HUES6 (cell line): ENCODE measurements around the gene APOL3.
"Not testable (repeated sequence)": the region's sequence is repeated elsewhere in the genome, so short reads cannot be mapped to it uniquely, and the experiment has no call there.

Source experiments
- H3K27ac ChIP-seq: 2 replicates; pipeline ENCODE4 v1.7.0; 2013; ENCODE audit warnings: low read depth, mild to moderate bottlenecking, low read length, inconsistent platforms
- H3K27me3 ChIP-seq: 2 replicates; pipeline ENCODE4 v1.6.1; 2013; ENCODE audit warnings: low read length; ENCODE audit not compliant: control insufficient read depth, insufficient read depth
- H3K36me3 ChIP-seq: 2 replicates; pipeline ENCODE4 v1.6.1; 2013; ENCODE audit warnings: low read length; ENCODE audit not compliant: control insufficient read depth, insufficient read depth
- H3K4me1 ChIP-seq: 2 replicates; pipeline ENCODE4 v1.6.1; 2013; ENCODE audit warnings: low read length; ENCODE audit not compliant: control insufficient read depth, insufficient read depth
- H3K4me3 ChIP-seq: 2 replicates; pipeline ENCODE4 v1.5.1; 2013; ENCODE audit warnings: low read depth, low read length
- H3K9ac ChIP-seq: one replicate; pipeline ENCODE4 v1.6.1; 2013; ENCODE audit warnings: mild to moderate bottlenecking, low read length
- H3K9me3 ChIP-seq: 2 replicates; pipeline ENCODE4 v1.6.1; 2013; ENCODE audit warnings: low read depth, low read length; ENCODE audit not compliant: control insufficient read depth, insufficient read depth

APOL3 gene

DNA sequence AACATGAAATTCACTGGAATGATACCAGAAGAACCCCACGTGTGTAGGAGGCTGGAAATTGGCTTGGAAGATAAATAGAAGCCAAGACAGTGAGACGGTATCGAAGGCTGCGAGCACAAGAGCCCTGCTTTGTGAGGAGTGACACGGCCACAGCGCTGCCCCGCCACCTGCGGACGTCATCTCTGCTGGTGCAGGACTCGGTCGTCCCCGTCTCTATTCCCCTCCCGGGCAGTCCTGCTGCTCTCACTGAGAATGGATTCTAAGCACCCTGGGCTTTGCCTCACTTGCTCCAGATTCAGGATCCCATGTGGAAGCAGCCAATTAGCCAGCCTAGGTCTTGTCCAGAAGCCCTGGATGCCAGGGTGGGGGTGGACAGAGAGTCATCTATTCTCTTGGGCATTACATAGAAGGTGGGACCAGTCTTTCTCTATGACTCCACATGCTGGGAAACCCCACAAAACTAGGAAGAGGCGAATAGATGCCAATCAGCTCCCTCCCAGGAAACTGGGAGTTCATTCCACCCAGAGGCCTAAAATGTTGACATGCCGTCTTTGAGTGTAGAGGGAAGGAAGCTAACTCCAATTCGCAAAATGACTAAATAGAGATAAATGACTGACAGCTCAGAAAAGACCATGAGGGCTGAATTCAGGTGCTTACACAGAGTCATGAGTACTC, 25.1 kb downstream of the APOL3 start:
- Histone ChIP-seq H3K9ac (no peak overlapping the region), H3K4me1 (peaks cover 5% of the 10 kb centered on the region; the same call in 1 of the 2 replicates), H3K4me3 (no peak overlapping the region), H3K36me3 (no peaks in the 10 kb centered on the region), H3K27me3 (peaks cover 4% of the 10 kb centered on the region; the same call in 1 of the 2 replicates), H3K9me3 (no peaks in the 10 kb centered on the region), H3K27ac (no peak overlapping the region)

- Histone ChIP-seq H3K9ac (no peak overlapping the region), H3K4me1 (peaks cover 9% of the 10 kb centered on the region; the same call in 1 of the 2 replicates), H3K4me3 (no peak overlapping the region), H3K36me3 (no peaks in the 10 kb centered on the region), H3K27me3 (peaks cover 4% of the 10 kb centered on the region; the same call in 1 of the 2 replicates), H3K9me3 (no peaks in the 10 kb centered on the region), H3K27ac (no peak overlapping the region)
These were observed 26.4 kb downstream of the APOL3 start for GRCh38 chr22:36134182-36134581.

- Histone ChIP-seq H3K4me3 (no peak overlapping the region), H3K36me3 (no peaks in the 10 kb centered on the region), H3K27ac (no peak overlapping the region), H3K4me1 (peaks cover 9% of the 10 kb centered on the region; the same call in 1 of the 2 replicates), H3K9me3 (no peaks in the 10 kb centered on the region), H3K27me3 (peaks cover 4% of the 10 kb centered on the region; the same call in 1 of the 2 replicates), H3K9ac (no peak overlapping the region)
These were observed 28.6 kb downstream of the APOL3 start for GRCh38 chr22:36131907-36132306.

DNA sequence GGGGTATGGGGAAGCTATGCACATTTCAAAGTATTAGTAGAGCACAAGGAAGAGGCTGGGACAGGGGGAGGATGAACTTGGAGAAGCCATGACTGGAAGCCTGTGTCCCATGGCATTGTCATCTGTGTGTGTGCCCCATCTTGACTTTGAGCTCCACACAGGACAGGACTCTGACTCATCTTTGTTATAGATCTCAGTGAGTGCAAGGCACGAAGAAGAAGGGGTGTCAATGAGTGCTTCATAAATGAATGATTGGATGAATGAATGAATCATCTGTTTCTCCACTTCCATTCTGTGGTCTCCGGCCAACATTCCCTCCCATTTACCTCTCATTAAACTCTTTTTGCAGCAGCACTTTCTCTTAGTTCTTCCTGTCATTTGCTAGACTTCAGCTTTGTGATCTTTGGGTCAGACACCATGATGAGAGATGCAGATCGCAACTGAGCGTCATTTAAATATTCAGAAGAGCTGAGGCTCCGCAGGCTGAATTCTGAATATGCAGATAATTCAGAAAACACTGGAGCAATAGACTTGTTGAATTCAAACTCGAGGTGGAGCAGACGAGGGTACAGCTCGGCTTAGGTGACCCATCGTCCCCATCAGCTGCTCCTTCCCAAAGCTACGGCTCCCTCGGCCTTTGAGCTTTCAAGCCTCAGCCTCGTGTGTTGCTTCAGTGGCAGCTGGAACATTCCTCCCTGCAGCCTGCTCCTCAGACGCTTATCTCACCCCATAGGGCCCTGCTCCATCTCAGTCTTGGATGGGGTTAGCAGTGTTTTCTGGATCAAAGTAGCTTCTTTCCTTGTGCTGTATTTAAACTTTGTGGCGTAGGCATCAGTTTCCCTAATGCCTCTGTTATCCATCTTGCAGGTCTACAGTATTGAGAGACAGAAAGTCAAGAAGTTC, 30.8 kb downstream of the APOL3 start:
- Histone ChIP-seq H3K9me3 (no peaks in the 10 kb centered on the region), H3K4me3 (no peak overlapping the region), H3K9ac (no peak overlapping the region), H3K36me3 (no peaks in the 10 kb centered on the region), H3K4me1 (peaks cover 9% of the 10 kb centered on the region; the same call in 1 of the 2 replicates), H3K27me3 (peaks cover 10% of the 10 kb centered on the region), H3K27ac (no peak overlapping the region)

GRCh38 chr22:36129071-36129470, 31.5 kb downstream of the APOL3 start:
- H3K36me3 ChIP-seq = no peaks in the 10 kb centered on the region
- H3K27ac ChIP-seq = no peak overlapping the region
- H3K4me1 ChIP-seq = peaks cover 9% of the 10 kb centered on the region; the same call in 1 of the 2 replicates
- H3K9me3 ChIP-seq = no peaks in the 10 kb centered on the region
- no peak overlapping the region for H3K4me3 ChIP-seq
- H3K9ac ChIP-seq = no peak overlapping the region
- H3K27me3 ChIP-seq = peaks cover 12% of the 10 kb centered on the region

- Histone ChIP-seq H3K9ac (no peak overlapping the region), H3K27ac (no peak overlapping the region), H3K27me3 (peaks cover 8% of the 10 kb centered on the region), H3K9me3 (no peaks in the 10 kb centered on the region), H3K36me3 (no peaks in the 10 kb centered on the region), H3K4me3 (no peak overlapping the region), H3K4me1 (peaks cover 6% of the 10 kb centered on the region; the same call in 1 of the 2 replicates)
These were observed 34.5 kb downstream of the APOL3 start for GRCh38 chr22:36125994-36126531.

DNA sequence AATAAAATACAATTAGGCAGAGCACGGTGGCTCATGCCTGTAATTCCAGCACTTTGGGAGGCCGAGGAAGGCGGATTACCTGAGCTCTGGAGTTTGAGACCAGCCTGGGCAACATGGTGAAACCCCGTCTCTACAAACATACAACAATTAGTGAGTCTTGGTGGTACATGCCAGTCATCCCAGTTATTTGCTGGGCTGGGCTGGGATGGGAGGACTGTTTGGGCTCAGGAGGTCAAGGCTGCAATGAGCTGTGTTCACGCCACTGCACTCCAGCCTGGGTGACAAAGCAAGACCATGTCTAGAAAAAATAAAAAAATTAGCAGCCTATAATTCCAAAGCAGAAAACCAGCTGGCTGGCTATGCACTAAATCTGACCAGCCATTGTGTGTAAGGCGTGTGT, 35.1 kb downstream of the APOL3 start:
- Histone ChIP-seq H3K27ac (no peak overlapping the region), H3K9ac (no peak overlapping the region), H3K27me3 (peaks cover 8% of the 10 kb centered on the region), H3K36me3 (no peaks in the 10 kb centered on the region), H3K4me1 (peaks cover 8% of the 10 kb centered on the region; the same call in 1 of the 2 replicates), H3K4me3 (no peak overlapping the region), H3K9me3 (no peaks in the 10 kb centered on the region)

DNA sequence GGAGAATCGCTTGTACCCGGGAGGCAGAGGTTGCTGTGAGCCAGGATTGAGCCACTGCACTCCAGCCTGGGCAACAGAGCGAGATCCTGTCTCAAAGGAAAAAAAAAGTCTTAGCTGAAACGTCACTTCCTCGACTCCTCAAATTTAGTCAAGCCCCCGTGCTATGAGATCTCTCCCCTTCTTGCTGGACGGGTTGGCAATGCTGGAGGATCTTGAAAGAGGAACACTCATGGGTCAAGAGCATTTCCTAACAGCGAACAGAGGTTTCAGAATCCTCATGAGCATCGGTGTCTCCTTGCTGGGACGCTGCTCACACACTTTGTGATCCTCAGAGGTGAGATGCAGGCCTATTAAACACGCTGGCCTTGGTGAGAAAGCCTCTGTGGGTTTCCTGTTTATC, 35.9 kb downstream of the APOL3 start:
- H3K27me3 ChIP-seq = peaks cover 8% of the 10 kb centered on the region
- peaks cover 8% of the 10 kb centered on the region; the same call in 1 of the 2 replicates for H3K4me1 ChIP-seq
- no peaks in the 10 kb centered on the region for H3K36me3 ChIP-seq
- H3K9ac ChIP-seq = no peak overlapping the region
- no peak overlapping the region for H3K4me3 ChIP-seq
- H3K9me3 ChIP-seq = no peaks in the 10 kb centered on the region
- H3K27ac ChIP-seq = no peak overlapping the region

GRCh38 chr22:36123673-36124630, 36.6 kb downstream of the APOL3 start:
- peaks cover 8% of the 10 kb centered on the region for H3K27me3 ChIP-seq
- H3K4me1 ChIP-seq = peaks cover 4% of the 10 kb centered on the region; the same call in 1 of the 2 replicates
- no peaks in the 10 kb centered on the region for H3K9me3 ChIP-seq
- H3K9ac ChIP-seq = no peak overlapping the region
- no peaks in the 10 kb centered on the region for H3K36me3 ChIP-seq
- H3K4me3 ChIP-seq = no peak overlapping the region
- no peak overlapping the region for H3K27ac ChIP-seq

DNA sequence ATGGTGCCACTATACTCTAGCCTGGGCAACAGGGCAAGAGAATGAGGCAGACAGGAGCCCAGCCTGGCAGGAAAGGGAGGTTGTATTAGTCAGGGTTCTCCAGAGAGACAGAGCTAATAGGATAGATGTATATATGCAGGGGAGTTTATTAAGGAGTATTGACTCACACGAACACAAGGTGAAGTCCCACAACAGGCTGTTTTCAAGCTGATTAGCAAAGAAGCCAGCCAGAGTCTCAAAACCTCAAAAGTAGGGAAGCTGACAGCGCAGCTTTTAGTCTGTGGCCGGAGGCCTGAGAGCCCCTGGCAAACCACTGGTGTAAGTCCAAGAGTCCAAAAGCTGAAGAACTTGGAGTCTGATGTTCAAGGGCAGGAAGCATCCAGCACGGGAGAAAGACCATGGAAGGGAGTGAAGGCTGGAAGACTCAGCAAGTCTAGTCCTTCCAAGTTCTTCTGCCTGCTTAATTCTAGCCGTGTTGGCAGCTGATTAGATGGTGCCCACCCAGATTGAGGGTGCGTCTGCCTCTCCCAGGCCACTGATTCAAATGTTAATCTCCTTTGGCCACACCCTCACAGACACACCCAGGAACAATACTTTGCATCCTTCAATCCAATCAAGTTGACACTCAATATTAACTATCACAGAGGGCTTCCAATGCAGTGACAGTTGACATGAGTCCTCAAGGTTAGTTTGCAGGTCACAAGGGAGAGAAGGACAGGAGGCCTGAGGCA, 39.8 kb downstream of the APOL3 start:
- H3K27ac ChIP-seq, H3K36me3 ChIP-seq, H3K27me3 ChIP-seq, H3K4me1 ChIP-seq, H3K9ac ChIP-seq, H3K4me3 ChIP-seq, H3K9me3 ChIP-seq: not testable (repeated sequence)
